ENCODE results near the gene CSMD2.

GRCh38 chr1:33588726-33589125, 576.3 kb downstream of the CSMD2 start:
- TF ChIP-seq CTCF (IDR thresholded peaks at IDR 0.05; ENCODE audit: borderline replicate concordance, extremely low read depth, low read length, poor library complexity, severe bottlenecking) (no peak), EZH2 (IDR thresholded peaks at IDR 0.05; ENCODE audit: borderline replicate concordance, low read depth, low read length, severe bottlenecking) (no peak)
